NK-92 treated with Interleukin-12 subunit alpha and Interleukin-12 subunit beta, amount 100 ng/mL, for 24 hours (cell line): Measurements from ENCODE around the gene CDKN2C.
"Not testable (repeated sequence)": the region's sequence is repeated elsewhere in the genome, so short reads cannot be mapped to it uniquely, and the experiment has no call there.

Source experiments
- DNase-seq: peaks from one replicate; lab custom pipeline; 2025; lab: John Stamatoyannopoulos, UW

Gene CDKN2C

DNA sequence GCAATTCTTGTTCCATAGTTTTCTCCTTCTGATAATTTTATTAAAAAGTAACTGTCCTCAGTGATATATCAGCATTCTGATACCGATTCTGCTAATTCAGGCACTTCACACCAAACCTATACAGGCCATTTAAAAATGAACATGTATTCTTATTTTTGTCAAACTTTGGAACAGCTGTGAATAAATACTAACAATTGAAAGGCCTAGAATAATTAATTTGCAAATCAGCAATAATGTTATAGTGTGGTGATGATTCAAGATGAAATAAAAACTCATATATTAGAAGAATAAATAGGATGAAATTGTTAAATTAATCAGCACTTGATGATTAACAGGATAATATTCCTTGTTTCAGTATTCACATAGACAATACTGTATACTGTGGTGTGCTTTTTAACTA, 9.9 kb downstream of the CDKN2C start:
- no peak for DNase-seq

DNA sequence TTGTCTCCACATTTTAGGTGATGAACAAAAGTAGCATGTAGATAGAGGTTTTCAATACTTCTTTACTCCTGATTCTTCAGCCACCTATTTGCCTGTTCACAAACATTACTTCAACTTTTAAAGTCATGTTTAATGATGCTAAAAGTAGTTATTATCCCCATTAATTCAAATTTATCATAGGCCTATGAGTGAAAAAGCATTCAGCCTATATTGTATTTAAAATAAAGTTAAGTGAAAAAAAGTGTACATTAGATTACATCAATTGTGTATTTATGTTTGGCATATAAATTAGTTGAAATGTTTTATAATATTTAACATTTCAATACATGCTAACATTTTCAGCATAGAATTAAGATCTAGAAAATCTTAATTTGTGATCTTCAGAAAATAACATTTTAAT, 10.5 kb downstream of the CDKN2C start:
- no peak for DNase-seq

DNA sequence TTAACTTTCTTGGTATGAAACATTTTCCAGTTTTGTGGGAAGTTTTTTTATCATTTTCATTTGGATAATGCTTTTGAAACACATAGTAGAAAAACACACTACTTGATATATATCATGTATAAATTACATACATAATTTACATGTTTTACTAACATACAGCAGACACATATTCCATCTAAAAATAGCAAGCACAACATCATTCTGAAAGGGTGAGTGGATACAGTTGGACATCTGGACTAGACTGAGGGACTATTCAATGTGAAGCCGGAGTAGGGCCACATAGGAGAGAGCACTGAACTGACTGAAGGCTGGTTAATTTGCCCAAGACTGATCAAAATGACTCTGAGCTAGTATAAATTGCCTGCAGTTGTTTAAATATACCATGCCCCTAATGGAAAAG, 11.7 kb downstream of the CDKN2C start:
- DNase-seq = no peak

DNA sequence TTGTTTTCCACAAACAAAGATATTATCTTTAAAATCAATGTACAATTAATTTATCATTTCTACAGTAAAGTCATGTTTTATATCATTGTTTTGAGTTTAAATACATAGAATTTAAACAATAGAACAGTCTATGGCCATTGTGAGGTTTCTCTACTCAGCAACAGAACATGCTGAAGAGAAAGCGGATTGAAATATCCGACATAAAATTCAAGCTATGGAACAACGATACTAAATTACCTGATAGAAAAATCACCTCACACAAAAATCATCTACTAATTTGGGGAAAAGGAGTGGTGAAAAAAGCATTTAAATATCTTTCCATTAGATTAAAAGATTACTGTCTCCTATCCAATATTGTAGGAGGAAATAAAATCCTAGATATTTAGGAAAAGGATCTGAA, 12.6 kb downstream of the CDKN2C start:
- DNase-seq = no peak

DNA sequence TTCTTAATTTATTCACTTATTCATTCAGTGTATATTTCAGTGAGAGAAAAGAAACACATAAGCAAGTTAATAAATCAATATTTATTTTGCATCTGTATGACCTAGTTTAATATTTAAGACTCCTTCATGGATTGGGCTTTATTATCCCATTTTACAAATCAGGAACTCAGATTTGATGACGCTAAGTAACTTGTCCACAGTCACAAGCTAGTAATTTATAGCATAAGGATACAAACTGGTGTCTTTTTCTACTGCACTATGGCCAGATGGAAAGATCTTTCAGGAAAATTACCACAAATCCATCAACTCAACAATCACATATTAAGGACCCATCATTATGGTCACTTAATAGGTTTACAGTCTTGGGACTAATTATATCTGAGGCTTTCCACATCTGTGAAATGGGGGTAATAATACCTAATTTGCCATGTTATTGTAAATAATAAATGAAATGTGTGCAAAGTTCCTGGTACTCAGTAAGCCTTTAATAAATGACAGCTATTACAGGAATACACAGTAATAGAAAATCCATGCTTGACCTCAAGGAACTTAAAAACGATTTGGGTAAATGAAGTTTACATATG, 13.3 kb downstream of the CDKN2C start:
- no peak for DNase-seq

DNA sequence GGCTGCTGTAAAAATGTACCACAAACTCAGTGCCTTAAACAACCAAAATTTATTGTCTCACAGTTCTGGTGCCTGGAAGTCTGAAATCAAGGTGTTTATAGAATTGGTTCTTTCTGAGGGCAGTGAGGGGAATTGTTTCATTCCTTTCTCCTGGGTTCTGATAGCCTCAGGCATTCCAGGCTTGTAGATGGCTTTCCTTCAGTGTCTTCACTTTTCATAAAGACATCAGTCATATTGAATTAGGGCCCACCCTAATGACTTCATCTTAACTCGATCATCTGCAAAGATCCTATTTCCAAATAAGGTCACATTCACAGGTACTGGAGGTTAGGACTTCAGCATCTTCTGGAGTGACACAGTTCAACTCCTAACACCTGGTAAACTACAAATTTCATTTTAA, 15.0 kb downstream of the CDKN2C start:
- DNase-seq = no peak

DNA sequence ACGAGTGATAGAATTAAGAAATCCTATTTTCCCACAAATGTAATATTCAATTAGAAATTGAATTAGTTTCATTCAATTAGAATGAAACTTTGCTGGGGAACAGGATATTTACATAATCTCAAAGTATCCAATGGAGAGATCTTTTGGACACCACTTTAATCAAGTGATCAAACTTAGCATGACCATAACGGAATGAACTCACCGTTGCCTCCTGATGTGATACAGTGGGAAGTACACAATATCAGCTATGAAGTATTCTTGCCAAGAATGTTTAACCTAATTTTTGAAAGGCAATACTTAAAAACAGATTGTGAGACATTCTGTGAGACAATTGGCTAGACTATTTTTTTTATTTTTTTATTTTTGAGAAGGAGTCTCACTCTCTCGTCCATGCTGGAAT, 16.6 kb downstream of the CDKN2C start:
- no peak for DNase-seq

DNA sequence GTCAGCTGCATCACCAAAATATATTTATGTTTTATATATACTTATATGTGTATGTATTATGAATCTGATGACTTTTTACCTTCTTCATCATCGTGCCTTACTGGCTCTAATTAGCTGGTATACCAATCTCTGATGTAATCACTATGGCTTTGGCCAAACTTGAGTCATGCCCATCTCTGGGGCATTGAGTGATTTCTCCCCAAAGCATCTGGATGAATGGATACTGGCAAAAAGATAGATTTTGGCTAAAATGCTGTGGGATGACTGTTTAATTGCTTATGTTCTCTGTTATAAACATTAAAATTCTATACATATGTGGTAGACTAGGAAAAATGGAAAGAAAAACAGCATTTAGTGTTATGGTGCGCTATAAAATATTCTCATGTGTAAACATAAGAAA, 19.6 kb downstream of the CDKN2C start:
- DNase-seq = no peak

DNA sequence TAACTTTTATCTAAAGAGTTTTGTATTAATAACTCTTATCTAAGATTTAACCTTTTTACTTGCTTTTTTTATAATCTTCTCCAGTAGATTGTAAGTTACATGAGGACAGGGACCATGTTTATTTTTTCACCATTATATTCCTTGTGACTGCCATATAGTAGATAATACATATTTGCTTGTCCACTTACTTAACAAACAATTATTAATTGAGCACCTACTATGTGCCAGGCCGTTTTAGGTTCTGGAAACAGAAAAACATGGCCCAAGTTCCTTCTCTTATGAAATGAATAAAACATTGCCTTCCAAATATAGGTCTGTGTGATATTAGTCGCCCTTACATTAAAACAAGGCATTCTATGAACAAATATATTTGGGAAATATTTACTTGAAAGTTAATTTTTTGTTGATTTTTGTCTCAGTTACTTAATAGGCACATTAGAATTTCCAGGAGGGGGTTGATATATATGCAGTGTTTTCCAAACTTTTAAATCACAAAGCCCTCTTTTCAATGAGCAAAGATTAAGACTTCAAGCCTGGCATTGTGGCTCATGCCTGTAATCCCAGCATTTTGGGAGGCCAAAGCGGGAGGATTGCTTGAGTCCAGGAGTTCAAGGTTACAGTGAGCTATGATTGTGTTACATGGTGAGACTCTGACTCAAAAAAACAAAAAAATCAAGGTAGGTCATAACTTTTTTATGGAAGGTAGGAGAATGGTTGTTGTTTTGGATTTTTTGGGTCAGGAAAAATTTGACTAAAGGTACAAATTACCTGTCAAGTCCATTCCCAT, 22.7 kb downstream of the CDKN2C start:
- no peak for DNase-seq

DNA sequence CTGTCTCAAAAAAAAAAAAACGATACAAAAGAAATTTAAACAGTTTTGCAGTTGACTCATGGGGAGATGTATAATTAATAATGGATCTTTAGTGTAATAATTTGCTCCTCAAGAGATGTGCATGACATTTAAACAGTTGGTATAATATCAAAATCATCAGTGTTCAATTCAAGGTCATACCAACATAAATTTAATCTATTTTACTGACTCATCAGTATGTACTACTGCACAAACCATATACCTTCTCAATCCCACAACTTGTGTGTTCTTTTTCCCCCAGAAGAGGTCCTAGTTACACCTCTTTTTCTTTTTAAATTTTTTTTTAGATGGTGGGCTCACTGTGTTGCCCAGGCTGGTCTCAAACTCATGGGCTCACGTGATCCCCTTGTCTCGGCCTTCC, 23.6 kb downstream of the CDKN2C start:
- no peak for DNase-seq

DNA sequence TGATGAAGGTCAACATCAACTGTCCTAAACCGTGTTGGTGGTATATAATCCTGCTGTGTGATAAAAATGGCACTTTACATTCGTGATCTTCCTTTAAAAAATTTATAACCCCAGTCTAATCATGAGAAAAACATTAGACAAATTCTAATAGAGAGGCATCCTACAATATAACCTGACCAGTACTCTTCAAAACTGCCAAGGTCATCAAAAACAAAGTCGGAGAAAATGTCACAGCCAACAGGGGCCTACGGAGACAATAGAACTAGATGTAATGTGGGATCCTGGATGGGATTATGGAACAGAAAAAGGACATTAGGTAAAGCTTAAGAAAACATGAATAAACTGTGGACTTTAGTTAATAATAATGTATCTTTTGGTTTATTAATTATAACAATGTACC, 25.0 kb downstream of the CDKN2C start:
- DNase-seq = no peak

DNA sequence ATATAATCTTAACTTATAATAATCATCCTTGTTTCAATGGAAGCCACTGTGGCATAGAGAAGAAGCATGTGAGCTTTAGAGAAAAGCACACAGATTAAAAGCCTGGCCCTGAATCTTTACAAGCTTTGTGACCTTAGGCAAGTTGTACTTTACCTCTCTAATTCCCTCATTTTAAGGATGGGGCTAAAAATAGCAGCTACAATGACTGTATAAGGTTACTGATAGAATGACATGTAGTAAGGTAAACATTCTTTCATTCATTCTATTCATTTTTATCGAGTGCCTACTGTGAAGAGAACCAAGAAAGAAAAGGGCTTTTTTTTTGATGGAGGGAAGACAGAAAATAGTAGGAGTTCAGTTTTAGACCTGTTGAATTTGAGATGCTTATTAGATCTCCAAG, 25.6 kb downstream of the CDKN2C start:
- DNase-seq = no peak

DNA sequence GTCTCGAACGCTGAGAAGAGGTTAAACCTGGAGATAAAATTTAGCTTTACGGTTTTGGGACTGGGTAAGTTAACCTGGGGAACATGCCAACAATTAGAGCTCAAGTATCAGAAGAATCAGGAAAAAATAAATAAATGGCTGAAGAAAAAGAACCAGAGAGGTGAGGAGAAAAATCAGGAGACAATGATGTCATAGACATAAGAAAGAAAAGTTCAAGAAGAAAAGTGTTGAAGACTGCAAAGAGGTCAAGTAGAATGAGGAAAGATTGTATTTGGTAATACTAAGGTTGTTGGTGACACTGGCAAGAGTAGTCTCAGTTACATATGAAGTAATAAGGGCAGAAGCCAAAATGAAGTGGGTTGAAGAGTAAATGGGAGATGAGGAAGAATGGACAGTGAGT, 26.0 kb downstream of the CDKN2C start:
- no peak for DNase-seq

DNA sequence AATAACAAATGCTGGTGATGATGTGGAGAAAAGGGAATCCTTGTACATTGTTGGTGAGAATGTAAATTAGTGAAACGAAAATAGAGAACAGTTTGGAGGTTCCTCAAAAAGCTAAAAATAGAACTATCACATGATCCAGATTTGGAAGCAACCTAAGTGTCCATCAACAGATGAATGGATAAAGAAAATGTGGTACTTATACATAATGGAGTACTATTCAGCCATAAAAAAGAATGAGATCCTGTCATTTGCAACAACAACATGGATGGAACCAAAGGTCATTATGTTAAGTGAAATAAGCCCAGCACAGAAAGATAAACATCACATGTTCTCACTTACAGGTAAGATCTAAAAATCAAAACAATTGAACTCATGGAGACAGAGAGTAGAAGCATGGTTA, 29.3 kb downstream of the CDKN2C start:
- not testable (repeated sequence) for DNase-seq

DNA sequence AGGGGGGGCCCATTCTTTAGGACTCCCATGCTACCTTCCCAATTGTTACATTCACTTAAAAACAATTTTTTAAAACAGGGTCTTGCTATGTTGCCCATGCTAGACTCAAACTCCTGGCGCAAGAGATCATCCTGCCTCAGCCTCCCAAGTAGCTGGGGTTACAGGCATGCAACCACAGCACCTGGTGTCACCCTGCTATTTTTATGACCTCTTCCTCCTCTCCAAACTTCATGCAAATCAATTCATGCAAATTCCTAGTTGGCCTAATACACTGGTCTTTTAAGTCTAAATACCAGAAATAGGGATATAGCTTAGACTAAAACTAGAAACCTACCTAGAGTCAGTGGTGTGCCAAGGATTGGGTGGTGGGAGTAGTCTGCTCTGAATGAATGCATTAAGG, 30.1 kb downstream of the CDKN2C start:
- no peak for DNase-seq

DNA sequence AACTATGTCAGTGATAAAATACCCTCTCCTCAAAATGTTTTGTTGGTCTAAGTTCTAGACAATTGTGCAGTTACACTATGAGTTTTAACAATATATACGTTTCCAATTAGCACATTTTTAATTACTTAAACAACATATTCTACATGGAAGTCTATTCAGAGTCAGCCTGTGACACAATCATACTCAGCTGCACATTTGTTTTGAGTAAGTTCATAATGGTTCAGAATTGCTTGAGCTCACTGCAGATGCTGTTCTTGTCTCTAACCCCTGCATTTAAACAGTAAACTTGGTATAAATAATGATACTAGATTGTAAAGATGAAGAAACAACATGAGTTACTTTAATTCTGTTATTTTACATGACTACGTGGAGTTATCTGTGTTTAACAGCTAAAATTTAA, 30.6 kb downstream of the CDKN2C start:
- no peak for DNase-seq

DNA sequence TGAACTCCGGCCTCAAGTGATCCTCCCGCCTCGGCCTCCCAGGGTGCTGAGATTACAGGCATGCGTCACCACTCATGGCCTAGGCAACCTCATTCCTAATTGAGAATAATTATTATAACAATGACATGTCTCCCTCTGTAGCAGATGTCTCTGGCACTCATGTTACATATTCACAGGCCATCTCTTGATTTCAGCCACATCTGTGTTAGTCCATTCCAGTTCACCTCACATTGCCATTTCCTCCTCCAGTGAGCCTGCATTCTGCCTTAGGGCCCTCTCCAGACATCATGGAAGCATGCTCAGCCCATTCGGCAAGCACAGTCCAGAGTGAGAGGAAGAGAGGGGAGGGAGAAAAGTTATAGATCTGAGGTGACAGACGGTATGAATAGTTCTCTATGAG, 32.5 kb downstream of the CDKN2C start:
- no peak for DNase-seq

DNA sequence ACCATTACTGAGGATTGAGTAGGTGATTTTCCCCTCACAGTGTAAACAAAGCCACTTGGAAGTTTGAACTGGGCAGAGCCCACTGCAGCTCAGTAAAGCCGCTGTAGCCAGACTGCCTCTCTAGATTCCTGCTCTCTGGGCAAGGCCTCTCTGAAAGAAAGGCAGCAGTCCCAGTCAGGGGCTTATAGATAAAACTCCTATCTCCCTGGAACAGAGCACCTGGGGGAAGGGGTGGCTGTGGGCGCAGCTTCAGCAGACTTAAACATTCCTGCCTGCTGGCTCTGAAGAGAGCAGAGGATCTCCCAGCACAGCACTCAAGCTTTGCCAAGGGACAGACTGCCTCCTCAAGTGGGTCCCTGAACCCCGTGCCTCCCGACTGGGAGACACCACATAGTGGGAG, 35.5 kb downstream of the CDKN2C start:
- not testable (repeated sequence) for DNase-seq

DNA sequence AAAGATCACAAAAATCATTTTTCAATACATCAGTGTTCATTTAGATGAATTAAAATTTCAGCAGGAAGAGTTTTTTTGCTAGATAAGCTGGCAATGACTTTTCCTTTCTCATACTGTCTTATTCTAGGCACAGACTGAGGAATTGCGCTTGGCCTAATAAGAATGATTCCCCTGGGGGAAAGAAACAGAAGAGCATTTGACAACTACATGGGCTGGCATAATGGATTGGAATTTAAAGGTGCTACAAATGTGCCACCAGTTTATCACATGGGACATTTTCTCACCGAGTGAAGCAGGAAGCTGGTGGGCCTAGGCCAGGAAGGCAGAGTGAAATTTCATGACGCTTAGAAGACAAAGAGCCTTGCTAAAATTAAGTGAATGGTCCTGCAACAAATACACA, 39.3 kb downstream of the CDKN2C start:
- no peak for DNase-seq

DNA sequence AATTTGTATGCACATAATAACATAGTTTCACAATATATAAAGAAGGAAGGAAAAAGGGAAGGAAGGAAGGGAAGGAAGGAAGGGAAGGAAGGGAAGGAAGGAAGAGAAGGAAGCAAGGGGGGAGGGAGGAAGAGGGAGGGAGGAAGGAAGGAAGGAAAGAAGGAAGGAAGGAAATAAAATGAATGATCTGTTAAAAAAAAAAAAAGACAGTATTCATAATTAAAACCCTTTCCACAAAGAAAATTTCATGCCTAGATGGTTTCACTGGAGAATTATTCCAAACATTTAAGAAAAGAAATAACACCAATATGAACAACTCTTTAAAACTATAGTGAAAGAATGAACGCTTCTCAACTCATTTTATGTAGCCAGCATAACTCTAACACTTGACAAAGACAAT, 44.8 kb downstream of the CDKN2C start:
- no peak for DNase-seq

DNA sequence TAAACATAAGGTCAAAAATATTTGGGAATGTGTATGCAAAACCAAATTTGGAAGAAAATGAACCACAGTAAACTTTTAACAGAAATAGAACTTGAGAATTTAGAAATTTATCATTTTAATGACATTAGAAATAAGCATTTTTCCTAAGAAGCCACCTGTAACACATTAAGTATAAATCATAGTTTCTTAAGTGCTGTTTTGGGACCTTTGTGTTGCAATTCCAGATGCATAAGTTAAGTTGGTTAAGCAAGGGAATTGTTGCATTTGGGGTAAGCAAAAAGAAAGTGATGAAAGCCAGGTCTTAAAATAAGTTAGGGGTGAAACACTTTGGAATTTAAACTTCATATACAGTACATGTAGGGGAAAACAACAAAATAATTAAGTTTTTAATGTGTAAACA, 49.8 kb downstream of the CDKN2C start:
- no peak for DNase-seq
